Left colon (tissue), 2 donors: Measurements from ENCODE around the gene RWDD2A. TPM values are rescaled to one million over a fixed set of nuclear protein-coding genes. Genes with fewer than 3 reads are reported as not detected.

Experiments
- total RNA-seq, 2 donors: library from RNA; stranded (reverse); fragmentation: NEBNext Ultra II Directional; extraction: Animal tissue kit (Norgen Biotek cat#: 25700); gene quantifications; one replicate each; pipeline ENCODE4 v1.2.1, GENCODE V29; 2021
- donor health status: DM: no; HTN: no; CAD: no.
- donor health status: DM: yes; HTN: yes; CAD: no.

Gene RWDD2A
- total RNA-seq, 2 donors from 2014 or later, result 2.8 to 3.3 TPM

Other genes starting within 250 kb of the RWDD2A start
- gene UBE3D, start 127.5 kb upstream of the RWDD2A start, total RNA-seq, result 1 to 10 TPM; 3.3 to 5.0 TPM
- gene DOP1A, start 125.7 kb upstream of the RWDD2A start, total RNA-seq, result 10 to 100 TPM; 30.8 to 34.5 TPM
- 10 to 100 TPM; 36.8 to 46.7 TPM for gene PGM3, start 92 bp upstream of the RWDD2A start, total RNA-seq
- gene ME1, start 237.7 kb downstream of the RWDD2A start, total RNA-seq, result 1 to 10 TPM; 4.8 to 6.8 TPM